ENCODE measurements around the gene SLC25A41.

The SLC25A41 gene

DNA sequence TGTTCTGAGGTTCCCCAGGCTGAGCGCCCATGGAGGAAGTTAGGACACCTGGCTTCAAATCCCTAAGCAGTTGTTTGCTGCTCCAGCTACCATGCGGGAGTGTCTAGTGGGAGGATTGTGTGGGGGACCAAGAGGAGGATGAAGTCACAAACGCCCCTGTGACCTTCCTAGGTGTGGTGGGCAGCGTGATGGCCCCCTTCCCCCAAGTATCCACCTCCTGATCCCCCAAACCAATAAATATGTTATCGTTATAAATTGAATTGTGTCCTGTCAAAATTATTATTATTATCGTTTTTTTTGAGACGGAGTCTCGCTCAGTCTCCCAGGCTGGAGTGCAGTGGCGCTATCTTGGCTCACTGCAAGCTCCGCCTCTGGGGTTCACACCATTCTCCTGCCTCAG lies at the start of gene SLC25A41:
Gene SLC25A41 (minus strand): TSS at position 101 of the 400 bp plus-strand sequence. CDS start 70 bp downstream, at position 31.
- Mint-ChIP-seq H3K27ac (no peak within 1 kb of the TSS), H3K27me3 (ENCODE audit: low read depth) (no peaks in the 10 kb centered on the region), H3K36me3 (ENCODE audit: low read depth) (no peaks in the 10 kb centered on the region)

GRCh38 chr19:6483235-6483634 lies 49.7 kb upstream of the SLC25A41 start:
- Mint-ChIP-seq H3K27ac (peak overlapping the region; percentile 16), H3K4me3 (no peak overlapping the region)

More for the DNA sequence above, at the start of gene SLC25A41:
- Mint-ChIP-seq H3K9me3 (no peaks in the 10 kb centered on the region), H3K4me1 (ENCODE audit: low read depth) (peaks cover 4% of the 10 kb centered on the region), H3K4me3 (no peak within 1 kb of the TSS)
- DNase-seq (ENCODE audit: low spot score), result no peak

GRCh38 chr19:6482343-6482686 lies 48.8 kb upstream of the SLC25A41 start:
- Mint-ChIP-seq H3K27me3 (ENCODE audit: low read depth) (no peaks in the 10 kb centered on the region), H3K4me1 (ENCODE audit: low read depth) (peaks cover 24% of the 10 kb centered on the region), H3K9me3 (no peaks in the 10 kb centered on the region), H3K36me3 (ENCODE audit: low read depth) (peaks cover 7% of the 10 kb centered on the region), H3K27ac (peak overlapping the region; percentile 94), H3K4me3 (peak overlapping the region; percentile 98)
- no peak for DNase-seq (ENCODE audit: low spot score)

More at GRCh38 chr19:6483235-6483634, 49.7 kb upstream of the SLC25A41 start:
- no peaks in the 10 kb centered on the region for H3K9me3 Mint-ChIP-seq
- peaks cover 24% of the 10 kb centered on the region for H3K4me1 Mint-ChIP-seq (ENCODE audit: low read depth)
- H3K27me3 Mint-ChIP-seq (ENCODE audit: low read depth), result no peaks in the 10 kb centered on the region
- H3K36me3 Mint-ChIP-seq (ENCODE audit: low read depth), result peaks cover 7% of the 10 kb centered on the region
- no peak for DNase-seq (ENCODE audit: low spot score)

- Mint-ChIP-seq H3K27ac (peak within 1 kb of the TSS; percentile 94), H3K27me3 (ENCODE audit: low read depth) (no peaks in the 10 kb centered on the region), H3K36me3 (ENCODE audit: low read depth) (peaks cover 9% of the 10 kb centered on the region), H3K4me1 (ENCODE audit: low read depth) (peaks cover 24% of the 10 kb centered on the region), H3K9me3 (no peaks in the 10 kb centered on the region), H3K4me3 (peak within 1 kb of the TSS; percentile 98)
- peak; percentile 60 for DNase-seq (ENCODE audit: low spot score)
These were observed 48.2 kb upstream of the SLC25A41 start, which contains the start of gene DENND1C for GRCh38 chr19:6481541-6482342. Gene DENND1C, minus strand, starts transcription at chr19:6481787. Its CDS starts 92 bp downstream, at chr19:6481695.

DNA sequence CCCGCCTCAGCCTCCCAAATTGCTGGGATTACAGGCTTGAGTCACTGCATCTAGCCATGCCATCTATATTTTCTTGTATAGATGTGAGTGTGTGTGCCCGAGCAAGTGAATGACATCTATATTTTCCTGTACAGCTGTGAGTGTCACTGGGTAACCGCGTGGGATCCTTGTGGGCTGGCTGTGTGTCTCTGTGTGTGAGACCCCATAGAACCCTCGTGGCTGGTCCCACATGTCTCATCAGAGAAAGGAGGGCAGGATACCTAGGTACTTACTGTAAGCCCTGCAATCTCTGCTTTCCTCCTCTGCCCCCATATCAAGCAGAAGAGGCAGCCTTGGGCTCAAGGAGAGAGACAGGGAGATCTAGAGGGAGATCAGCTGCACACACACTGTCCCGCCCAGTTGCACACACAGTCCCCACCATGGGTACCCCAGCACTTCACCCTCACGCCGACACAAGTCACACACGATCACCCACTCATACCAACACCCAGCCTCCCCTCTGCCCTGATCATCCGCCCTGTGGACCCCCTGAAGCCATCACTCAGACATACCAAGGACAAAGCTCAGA lies 47.4 kb upstream of the SLC25A41 start:
- no peaks in the 10 kb centered on the region for H3K9me3 Mint-ChIP-seq
- H3K27ac Mint-ChIP-seq, result peak overlapping the region; percentile 94
- peaks cover 14% of the 10 kb centered on the region for H3K36me3 Mint-ChIP-seq (ENCODE audit: low read depth)
- peak overlapping the region; percentile 98 for H3K4me3 Mint-ChIP-seq
- H3K27me3 Mint-ChIP-seq (ENCODE audit: low read depth), result no peaks in the 10 kb centered on the region
- peaks cover 24% of the 10 kb centered on the region for H3K4me1 Mint-ChIP-seq (ENCODE audit: low read depth)
- peak; percentile 23 for DNase-seq (ENCODE audit: low spot score)

DNA sequence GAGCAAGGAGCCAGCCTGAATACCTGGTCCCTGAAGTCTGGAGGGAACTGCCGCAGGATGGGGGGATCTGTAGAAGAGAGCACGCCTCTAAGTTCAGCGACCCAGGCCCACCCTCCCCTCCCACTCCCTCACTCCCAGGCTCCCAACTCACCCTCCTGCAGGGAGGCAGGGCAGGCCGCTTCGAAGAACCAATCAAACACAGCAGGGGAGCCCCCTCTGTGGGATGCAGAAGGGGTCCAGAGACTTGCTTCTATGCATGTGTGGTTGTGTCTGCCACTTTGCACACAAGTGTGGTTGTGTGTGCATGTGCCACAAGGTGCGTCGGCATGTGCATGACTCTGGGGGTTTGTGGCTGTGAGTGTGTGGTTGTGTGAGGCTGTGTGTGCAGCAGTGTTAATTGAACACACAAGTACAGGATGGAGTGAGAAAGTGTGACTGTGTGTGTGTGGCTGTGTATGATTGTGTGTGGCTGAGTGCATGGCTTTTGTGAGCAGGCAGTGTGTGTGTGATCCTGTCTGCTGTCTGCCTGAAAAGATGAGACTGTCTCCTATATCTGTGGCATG lies 46.4 kb upstream of the SLC25A41 start:
- H3K36me3 Mint-ChIP-seq (ENCODE audit: low read depth), result peaks cover 16% of the 10 kb centered on the region
- H3K27ac Mint-ChIP-seq, result peak overlapping the region; percentile 94
- peaks cover 24% of the 10 kb centered on the region for H3K4me1 Mint-ChIP-seq (ENCODE audit: low read depth)
- no peaks in the 10 kb centered on the region for H3K9me3 Mint-ChIP-seq
- peak overlapping the region; percentile 98 for H3K4me3 Mint-ChIP-seq
- no peak for DNase-seq (ENCODE audit: low spot score)
- no peaks in the 10 kb centered on the region for H3K27me3 Mint-ChIP-seq (ENCODE audit: low read depth)

GRCh38 chr19:6478815-6479214 lies 45.3 kb upstream of the SLC25A41 start:
- no peak for DNase-seq (ENCODE audit: low spot score)
- H3K4me3 Mint-ChIP-seq, result no peak overlapping the region
- no peaks in the 10 kb centered on the region for H3K27me3 Mint-ChIP-seq (ENCODE audit: low read depth)
- no peak overlapping the region for H3K27ac Mint-ChIP-seq
- peaks cover 24% of the 10 kb centered on the region for H3K4me1 Mint-ChIP-seq (ENCODE audit: low read depth)
- H3K9me3 Mint-ChIP-seq, result no peaks in the 10 kb centered on the region
- peaks cover 20% of the 10 kb centered on the region for H3K36me3 Mint-ChIP-seq (ENCODE audit: low read depth)

DNA sequence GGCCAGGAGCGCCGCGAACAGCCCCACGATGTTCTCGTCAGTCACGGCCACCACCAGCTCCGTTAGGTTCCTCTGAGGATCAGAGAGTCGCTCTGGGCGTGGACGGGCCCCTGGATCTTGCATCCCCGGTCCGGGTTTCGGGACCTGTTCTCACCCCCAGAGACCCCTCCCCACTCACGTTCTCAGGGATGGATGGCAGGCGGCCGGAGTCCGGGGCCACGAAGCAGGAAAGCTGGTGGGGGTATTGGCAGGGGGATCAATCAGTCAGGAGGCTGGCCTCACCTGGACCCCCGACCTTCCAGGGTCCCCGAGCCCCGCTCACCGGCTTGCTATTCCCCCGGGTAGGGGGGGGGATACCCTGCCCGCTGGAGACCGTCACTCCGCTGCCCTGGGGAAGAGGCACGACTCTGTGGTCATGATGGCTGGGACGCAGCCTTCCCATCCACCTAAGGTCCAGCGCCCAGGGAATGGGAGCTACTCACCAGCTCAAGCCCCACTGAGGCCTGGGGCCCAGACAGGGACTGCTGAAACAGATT lies 43.4 kb upstream of the SLC25A41 start:
- H3K9me3 Mint-ChIP-seq, result no peaks in the 10 kb centered on the region
- H3K4me3 Mint-ChIP-seq, result no peak overlapping the region
- no peaks in the 10 kb centered on the region for H3K27me3 Mint-ChIP-seq (ENCODE audit: low read depth)
- H3K27ac Mint-ChIP-seq, result no peak overlapping the region
- peaks cover 22% of the 10 kb centered on the region for H3K36me3 Mint-ChIP-seq (ENCODE audit: low read depth)
- peaks cover 17% of the 10 kb centered on the region for H3K4me1 Mint-ChIP-seq (ENCODE audit: low read depth)
- DNase-seq (ENCODE audit: low spot score), result no peak

DNA sequence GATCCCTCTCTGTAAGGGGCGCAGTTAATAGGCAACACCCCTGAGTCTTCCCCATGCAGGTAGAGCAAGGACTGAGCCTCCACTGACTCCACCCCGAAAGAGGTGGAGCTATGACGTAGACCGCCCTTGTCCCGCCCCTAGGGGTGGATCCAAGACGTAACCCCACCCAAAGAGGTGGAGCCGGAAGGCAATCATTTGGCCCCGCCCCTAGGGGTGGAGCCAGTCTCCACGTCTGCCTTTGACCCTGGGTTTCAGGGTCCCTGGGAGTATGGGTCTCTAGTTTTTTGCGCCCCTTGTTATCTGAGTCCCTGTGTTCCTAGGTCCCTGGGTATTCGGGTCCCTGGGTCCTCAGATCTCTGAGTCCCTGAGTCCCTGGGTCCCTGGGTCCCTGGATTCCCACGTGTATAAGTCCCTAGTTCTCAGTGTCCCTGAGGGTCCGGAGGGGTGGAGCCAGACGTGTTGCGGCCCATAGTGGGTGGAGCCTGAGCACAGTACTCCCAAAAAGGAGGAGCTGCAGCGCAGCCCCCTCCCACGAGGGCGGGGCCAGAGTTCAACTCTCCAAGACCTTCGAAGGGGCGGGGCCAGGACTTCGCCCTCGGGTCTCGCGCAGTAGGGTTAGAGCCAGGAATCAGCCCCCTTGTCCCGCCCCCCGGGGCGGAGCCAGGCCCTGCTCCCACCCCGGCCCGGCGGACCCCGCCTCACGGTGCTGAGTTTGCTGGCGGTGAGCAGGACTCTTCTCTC lies 42.8 kb upstream of the SLC25A41 start:
- peaks cover 13% of the 10 kb centered on the region for H3K4me1 Mint-ChIP-seq (ENCODE audit: low read depth)
- H3K9me3 Mint-ChIP-seq, result no peaks in the 10 kb centered on the region
- H3K27me3 Mint-ChIP-seq (ENCODE audit: low read depth), result no peaks in the 10 kb centered on the region
- peaks cover 22% of the 10 kb centered on the region for H3K36me3 Mint-ChIP-seq (ENCODE audit: low read depth)
- no peak overlapping the region for H3K4me3 Mint-ChIP-seq
- no peak overlapping the region for H3K27ac Mint-ChIP-seq
- peak; percentile 38 for DNase-seq (ENCODE audit: low spot score)

- Mint-ChIP-seq H3K4me3 (no peak overlapping the region), H3K36me3 (ENCODE audit: low read depth) (peaks cover 24% of the 10 kb centered on the region), H3K9me3 (no peaks in the 10 kb centered on the region), H3K27ac (no peak overlapping the region), H3K4me1 (ENCODE audit: low read depth) (peaks cover 6% of the 10 kb centered on the region), H3K27me3 (ENCODE audit: low read depth) (no peaks in the 10 kb centered on the region)
- DNase-seq (ENCODE audit: low spot score), result no peak
These were observed 42.0 kb upstream of the SLC25A41 start for GRCh38 chr19:6475321-6476108.

DNA sequence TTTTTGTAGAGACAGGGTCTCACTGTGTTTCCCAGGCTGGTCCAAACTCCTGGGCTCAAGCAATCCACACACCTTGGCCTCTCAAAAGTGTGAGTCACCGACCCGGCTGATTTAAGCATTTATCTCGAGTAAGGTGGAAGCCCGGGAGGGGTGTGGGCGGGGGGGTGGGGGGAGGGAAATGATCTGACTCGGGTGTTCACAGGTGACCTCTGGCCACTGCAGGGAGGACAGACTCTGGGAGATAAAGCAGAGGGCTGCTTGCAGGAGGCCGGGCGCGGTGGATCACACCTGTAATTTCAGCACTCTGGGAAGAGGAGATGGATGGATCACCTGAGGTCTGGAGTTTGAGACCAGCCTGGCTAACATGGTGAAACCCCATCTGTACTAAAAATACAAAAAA lies 40.1 kb upstream of the SLC25A41 start:
- Mint-ChIP-seq H3K4me3 (no peak overlapping the region), H3K9me3 (no peaks in the 10 kb centered on the region), H3K36me3 (ENCODE audit: low read depth) (peaks cover 29% of the 10 kb centered on the region), H3K27ac (no peak overlapping the region), H3K4me1 (ENCODE audit: low read depth) (no peaks in the 10 kb centered on the region), H3K27me3 (ENCODE audit: low read depth) (no peaks in the 10 kb centered on the region)
- no peak for DNase-seq (ENCODE audit: low spot score)

DNA sequence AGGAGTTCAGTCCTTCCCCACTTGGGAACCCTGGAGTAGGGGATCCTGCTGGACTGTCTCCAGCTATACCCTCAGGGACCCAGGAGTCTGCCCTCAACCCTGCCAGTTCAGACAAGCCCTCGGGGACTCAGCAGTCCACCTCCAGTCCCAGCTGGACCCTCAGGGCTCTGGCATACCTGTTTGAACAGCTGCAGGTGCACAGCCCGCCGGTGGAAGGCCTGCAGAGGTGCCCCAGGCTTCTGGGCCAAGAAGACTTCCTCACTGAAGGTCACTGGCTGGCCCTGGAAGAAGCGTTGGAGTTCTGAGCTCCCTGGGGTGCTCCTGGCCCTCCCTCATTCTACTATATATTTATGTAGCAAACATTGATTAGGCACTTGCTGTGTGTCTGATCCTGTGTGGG lies 39.1 kb upstream of the SLC25A41 start:
- H3K4me3 Mint-ChIP-seq, result no peak overlapping the region
- H3K9me3 Mint-ChIP-seq, result no peaks in the 10 kb centered on the region
- DNase-seq (ENCODE audit: low spot score), result no peak
- no peak overlapping the region for H3K27ac Mint-ChIP-seq
- peaks cover 33% of the 10 kb centered on the region for H3K36me3 Mint-ChIP-seq (ENCODE audit: low read depth)
- H3K27me3 Mint-ChIP-seq (ENCODE audit: low read depth), result no peaks in the 10 kb centered on the region
- no peaks in the 10 kb centered on the region for H3K4me1 Mint-ChIP-seq (ENCODE audit: low read depth)

- Mint-ChIP-seq H3K36me3 (ENCODE audit: low read depth) (peaks cover 33% of the 10 kb centered on the region), H3K27me3 (ENCODE audit: low read depth) (no peaks in the 10 kb centered on the region), H3K4me3 (no peak overlapping the region), H3K4me1 (ENCODE audit: low read depth) (no peaks in the 10 kb centered on the region), H3K27ac (no peak overlapping the region), H3K9me3 (no peaks in the 10 kb centered on the region)
- no peak for DNase-seq (ENCODE audit: low spot score)
These were observed 37.5 kb upstream of the SLC25A41 start for GRCh38 chr19:6471076-6471475.
